ENCODE results near the gene GRK2. TPM values are rescaled to one million over a fixed set of nuclear protein-coding genes. Genes with fewer than 3 reads are reported as not detected.

GRK2 gene
- total RNA-seq, 1 donor from 2014 or later, result 51.3 TPM

DNA sequence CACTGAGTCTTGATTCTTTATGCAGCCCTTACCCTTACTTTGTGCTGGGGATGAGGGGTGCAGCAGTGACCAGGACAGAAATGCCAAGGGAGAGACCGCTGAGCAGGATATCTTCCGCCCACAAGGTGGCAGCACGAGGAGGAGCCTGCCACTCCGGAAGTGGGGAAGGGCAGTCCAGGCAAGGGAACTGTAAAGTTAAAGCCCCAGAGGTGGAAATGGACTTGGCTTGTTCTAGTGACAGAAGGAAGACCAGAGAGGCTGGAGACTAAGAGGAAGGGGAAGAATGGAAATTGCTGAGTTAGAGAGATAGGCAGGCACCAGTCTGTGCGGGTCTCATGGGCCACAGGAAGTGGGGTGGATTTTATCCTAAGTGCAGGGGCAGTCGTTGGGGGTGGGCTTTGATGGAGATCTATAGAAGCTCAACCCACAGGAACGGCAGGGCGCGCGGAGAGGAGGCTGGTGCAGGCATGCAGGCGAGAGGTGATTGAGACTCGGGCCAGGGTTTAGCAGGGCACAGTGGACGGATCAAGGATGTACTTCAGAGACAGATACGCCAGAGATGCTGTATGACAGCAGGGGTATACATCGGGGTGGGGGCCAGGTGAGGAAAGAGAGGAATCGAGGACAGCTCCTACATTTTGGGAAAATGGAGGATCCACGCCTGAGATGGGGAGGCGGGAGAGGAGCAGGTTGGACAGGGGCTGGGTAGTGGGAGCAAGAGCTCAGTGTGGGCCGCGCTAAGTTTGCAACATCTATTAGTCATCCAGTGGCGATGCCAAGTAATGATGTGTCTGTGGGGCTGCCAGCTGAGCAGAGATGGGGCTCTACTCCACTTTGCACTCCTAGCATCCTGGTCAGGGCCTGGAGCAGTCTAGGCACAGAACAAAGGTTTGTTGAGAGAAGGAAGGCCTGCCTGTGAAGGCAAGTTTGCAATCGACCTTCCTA lies 3.3 kb upstream of the GRK2 start:
- H3K36me3 ChIP-seq (ENCODE audit: control insufficient read depth, insufficient read depth, low read length), result peaks cover 1% of the 10 kb centered on the region
- DNase-seq (ENCODE audit: low read depth), result no peak
- TF ChIP-seq, protein P1, sequence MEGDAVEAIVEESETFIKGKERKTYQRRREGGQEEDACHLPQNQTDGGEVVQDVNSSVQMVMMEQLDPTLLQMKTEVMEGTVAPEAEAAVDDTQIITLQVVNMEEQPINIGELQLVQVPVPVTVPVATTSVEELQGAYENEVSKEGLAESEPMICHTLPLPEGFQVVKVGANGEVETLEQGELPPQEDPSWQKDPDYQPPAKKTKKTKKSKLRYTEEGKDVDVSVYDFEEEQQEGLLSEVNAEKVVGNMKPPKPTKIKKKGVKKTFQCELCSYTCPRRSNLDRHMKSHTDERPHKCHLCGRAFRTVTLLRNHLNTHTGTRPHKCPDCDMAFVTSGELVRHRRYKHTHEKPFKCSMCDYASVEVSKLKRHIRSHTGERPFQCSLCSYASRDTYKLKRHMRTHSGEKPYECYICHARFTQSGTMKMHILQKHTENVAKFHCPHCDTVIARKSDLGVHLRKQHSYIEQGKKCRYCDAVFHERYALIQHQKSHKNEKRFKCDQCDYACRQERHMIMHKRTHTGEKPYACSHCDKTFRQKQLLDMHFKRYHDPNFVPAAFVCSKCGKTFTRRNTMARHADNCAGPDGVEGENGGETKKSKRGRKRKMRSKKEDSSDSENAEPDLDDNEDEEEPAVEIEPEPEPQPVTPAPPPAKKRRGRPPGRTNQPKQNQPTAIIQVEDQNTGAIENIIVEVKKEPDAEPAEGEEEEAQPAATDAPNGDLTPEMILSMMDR (IDR thresholded peaks at IDR 0.05; ENCODE audit: insufficient read depth, low read length, poor library complexity, severe bottlenecking), result peak; percentile 90
- no peaks in the 10 kb centered on the region for H3K27me3 ChIP-seq (ENCODE audit: control insufficient read depth, insufficient read depth, low read length)
- H3K4me3 ChIP-seq (ENCODE audit: low read depth, low read length), result no peak overlapping the region

DNA sequence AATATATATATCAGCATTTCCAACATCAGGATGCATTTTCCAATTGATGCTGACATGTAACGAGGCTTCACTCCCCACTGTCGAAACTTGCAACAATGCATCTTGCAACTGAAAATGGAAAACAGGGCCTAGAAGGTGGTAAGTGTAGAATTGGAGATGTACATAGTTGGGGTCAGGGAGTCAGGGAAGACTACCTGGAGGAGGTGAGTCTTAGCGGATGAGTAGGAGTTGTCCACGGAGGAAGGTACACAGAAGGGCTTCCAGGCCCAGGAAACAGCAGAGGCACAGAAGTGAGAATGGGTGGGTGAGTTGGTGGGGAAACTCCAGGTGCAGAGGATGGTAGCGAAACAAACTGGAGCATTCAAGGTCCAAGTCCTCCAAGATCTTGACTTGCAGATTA lies 2.0 kb upstream of the GRK2 start:
- H3K36me3 ChIP-seq (ENCODE audit: control insufficient read depth, insufficient read depth, low read length), result peaks cover 2% of the 10 kb centered on the region
- H3K4me3 ChIP-seq (ENCODE audit: low read depth, low read length), result no peak overlapping the region
- no peak for DNase-seq (ENCODE audit: low read depth)
- TF ChIP-seq, protein P1 (IDR thresholded peaks at IDR 0.05; ENCODE audit: insufficient read depth, low read length, poor library complexity, severe bottlenecking), result no peak
- H3K27me3 ChIP-seq (ENCODE audit: control insufficient read depth, insufficient read depth, low read length), result no peaks in the 10 kb centered on the region

DNA sequence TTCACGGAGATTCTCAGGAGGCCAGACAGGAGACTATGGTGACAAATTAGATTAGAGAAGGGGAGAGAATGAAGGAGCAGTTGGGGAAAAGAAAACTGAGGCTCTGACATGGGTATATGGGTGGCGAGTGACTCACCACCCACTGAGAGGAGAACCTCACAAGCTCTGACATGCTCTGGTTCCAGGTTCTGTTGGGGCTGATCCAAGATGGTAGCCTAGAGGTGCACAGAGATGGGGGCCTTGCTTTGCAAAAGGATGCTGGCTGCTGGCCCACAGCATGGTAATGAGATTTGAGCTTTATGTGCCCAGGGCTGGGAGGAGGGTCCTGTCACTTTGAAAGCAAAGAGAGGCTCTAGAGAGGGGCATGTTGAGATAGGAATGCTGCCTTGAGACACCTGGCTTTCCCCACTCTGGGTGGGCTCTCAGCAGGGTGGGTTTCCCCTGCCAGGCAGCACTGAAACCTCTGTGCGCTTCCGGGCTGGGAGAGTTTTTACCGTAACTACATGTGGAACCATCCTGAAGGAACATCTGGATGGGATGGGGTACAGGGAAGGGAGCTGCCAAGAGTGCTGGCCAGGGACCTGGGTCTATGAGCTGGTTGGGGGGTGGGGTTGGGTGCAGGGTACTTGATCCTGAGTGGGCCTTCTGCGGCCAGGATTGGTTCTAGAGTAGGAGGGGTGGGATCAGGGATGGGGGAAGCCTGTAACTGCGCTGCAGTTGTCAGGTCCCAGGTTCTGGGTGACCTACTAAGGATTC lies 1.2 kb upstream of the GRK2 start:
- Histone ChIP-seq H3K4me3 (ENCODE audit: low read depth, low read length) (no peak overlapping the region), H3K27me3 (ENCODE audit: control insufficient read depth, insufficient read depth, low read length) (no peaks in the 10 kb centered on the region), H3K36me3 (ENCODE audit: control insufficient read depth, insufficient read depth, low read length) (peaks cover 2% of the 10 kb centered on the region)
- TF ChIP-seq, protein P1 (IDR thresholded peaks at IDR 0.05; ENCODE audit: insufficient read depth, low read length, poor library complexity, severe bottlenecking), result no peak
- DNase-seq (ENCODE audit: low read depth), result no peak

DNA sequence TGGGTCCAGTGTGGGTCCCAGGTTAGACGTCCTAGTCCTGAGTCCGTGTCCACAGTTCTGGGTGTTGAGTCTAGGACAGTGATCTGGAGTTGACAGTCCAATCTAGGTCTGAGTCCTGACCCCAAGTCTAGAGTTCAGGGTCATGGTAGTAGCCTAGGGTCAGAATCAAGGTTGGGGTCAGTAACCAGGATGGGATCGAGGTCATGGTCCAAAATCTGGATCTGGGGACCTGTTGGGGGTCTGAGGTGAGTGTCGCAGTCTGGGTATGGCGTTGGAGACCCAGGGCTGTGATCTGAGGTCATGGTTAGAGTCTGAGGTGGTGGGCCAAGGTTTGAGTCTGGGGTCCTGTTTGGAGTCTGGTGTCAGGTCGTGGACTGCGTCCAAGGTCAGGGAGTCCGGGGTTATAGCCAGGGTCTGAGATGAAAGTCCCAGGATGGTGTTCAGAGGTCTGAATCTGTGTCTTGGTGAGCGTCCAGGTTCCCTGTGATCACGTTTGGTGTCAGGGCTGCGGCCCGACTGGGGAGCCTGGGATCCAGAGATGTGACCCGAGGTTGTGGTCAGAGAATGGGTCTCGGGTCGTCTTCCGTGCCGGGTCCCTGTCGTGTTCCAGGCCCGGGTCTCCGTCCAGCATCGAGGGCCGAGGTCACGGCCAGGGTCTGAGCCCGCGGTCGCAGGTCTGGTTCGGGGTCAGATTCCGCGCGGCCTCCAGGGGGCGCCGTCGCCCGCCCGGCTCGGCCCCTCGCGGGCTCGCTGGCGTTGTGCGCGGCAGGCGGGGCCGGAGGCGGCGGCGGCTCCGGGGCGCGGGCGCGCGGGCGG lies 432 bp upstream of the GRK2 start:
- Histone ChIP-seq H3K4me3 (ENCODE audit: low read depth, low read length) (peak overlapping the region; percentile 65), H3K27me3 (ENCODE audit: control insufficient read depth, insufficient read depth, low read length) (no peaks in the 10 kb centered on the region), H3K36me3 (ENCODE audit: control insufficient read depth, insufficient read depth, low read length) (peaks cover 2% of the 10 kb centered on the region)
- TF ChIP-seq, protein P1 (IDR thresholded peaks at IDR 0.05; ENCODE audit: insufficient read depth, low read length, poor library complexity, severe bottlenecking), result peak; percentile 53
- no peak for DNase-seq (ENCODE audit: low read depth)

DNA sequence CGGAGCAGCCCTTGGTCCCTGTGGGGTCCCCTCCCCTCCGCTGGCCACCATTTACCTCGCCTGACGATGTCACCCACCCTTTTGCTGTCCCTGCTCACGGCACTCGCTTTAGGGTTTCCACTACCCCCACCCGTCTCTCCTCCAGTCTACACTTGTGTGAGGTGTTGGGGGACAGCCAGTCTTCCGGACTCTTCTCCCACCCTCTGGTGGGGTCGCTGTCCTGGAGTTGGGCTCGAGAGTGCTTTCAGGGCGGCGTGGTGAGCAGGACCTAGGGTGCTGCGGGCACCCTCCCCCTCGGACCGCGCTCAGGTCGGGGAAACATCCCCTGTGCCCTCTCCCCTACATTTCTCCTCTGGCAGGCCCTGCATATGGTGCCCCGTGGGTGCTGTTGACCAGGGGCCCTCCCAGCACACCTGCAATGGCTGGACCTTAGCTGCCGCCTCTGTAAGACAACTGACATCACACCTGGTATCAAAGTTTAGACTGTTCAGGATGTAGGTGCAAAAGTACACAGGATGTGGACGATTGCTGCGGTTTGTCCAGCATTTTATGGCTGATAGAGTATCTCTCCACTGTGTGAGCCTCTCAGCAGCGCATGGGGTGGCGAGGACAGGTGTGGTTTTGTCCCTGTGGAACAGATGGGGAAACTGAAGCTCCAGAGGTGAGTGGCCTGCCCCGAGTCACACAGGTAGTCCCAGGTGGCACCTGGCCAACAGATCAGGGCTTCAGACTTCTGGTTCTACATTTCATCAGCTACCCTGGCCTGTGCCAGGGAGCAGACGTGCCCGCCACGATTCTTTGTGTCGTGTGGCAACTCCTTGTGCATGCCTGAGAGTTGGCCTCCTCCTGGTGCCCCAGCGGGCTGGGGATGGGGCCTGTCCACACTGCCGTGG lies 1.2 kb downstream of the GRK2 start:
- peaks cover 2% of the 10 kb centered on the region for H3K36me3 ChIP-seq (ENCODE audit: control insufficient read depth, insufficient read depth, low read length)
- H3K4me3 ChIP-seq (ENCODE audit: low read depth, low read length), result peak overlapping the region; percentile 65
- DNase-seq (ENCODE audit: low read depth), result no peak
- no peaks in the 10 kb centered on the region for H3K27me3 ChIP-seq (ENCODE audit: control insufficient read depth, insufficient read depth, low read length)
- TF ChIP-seq, protein P1 (IDR thresholded peaks at IDR 0.05; ENCODE audit: insufficient read depth, low read length, poor library complexity, severe bottlenecking), result no peak
